H1 (cell line): ENCODE measurements around the gene ADGRV1. TPM values are rescaled to one million over a fixed set of nuclear protein-coding genes. Genes with fewer than 3 reads are reported as not detected.
A peak's percentile ranks its signal among the peaks of the same experiment; 100 is the strongest.

Experiments used
- CTCF ChIA-PET: fragments of 300-600 bp; sonication (Branson Sonifier 250); formaldehyde crosslinking; loops from one replicate; lab custom pipeline; 2021; ENCODE audit not compliant: partially characterized antibody; lab: Charles Lee
- POLR2A ChIA-PET: fragments of 300-600 bp; sonication (Branson Sonifier 250); formaldehyde crosslinking; loops from one replicate; lab custom pipeline; 2021; ENCODE audit warnings: inconsistent platforms; ENCODE audit not compliant: partially characterized antibody; lab: Charles Lee
- DNase-seq, 2 experiments: peaks; one replicate each; pipeline versions ENCODE4 v3.0.0 to v3.0.0-alpha.2; 2010 to 2022; ENCODE audit warnings: low spot score in 2 of 2, low read depth in 1 of 2, mixed read lengths in 1 of 2
- FAIRE-seq: peaks from 2 replicates; lab custom pipeline; 2011; peaks lifted over from hg19 to GRCh38; lab: Jason Lieb, UNC
- H2AFZ ChIP-seq: 2 replicates; pipeline ENCODE4 v1.8.1; 2012; ENCODE audit warnings: low read length, inconsistent platforms
- H2AK5ac ChIP-seq: 2 replicates; pipeline ENCODE4 v1.6.1; 2013; ENCODE audit warnings: low read depth, low read length
- H2BK120ac ChIP-seq: replicated peaks from 2 replicates; pipeline ENCODE3; 2013; ENCODE audit warnings: low read depth, low read length, inconsistent platforms
- H2BK12ac ChIP-seq: 2 replicates; pipeline ENCODE4 v1.6.1; 2013; ENCODE audit warnings: low read depth, low read length
- H2BK15ac ChIP-seq: 2 replicates; pipeline ENCODE4 v1.6.1; 2013; ENCODE audit warnings: low read length
- H2BK20ac ChIP-seq: 2 replicates; pipeline ENCODE4 v1.6.1; 2013; ENCODE audit warnings: low read length
- H2BK5ac ChIP-seq: 2 replicates; pipeline ENCODE4 v1.6.1; 2013; ENCODE audit warnings: low read depth, low read length
- H3K14ac ChIP-seq: 2 replicates; pipeline ENCODE4 v1.6.1; 2013; ENCODE audit warnings: inconsistent platforms; ENCODE audit not compliant: insufficient read length
- H3K18ac ChIP-seq: 2 replicates; pipeline ENCODE4 v1.6.1; 2013; ENCODE audit warnings: low read length; ENCODE audit errors: extremely low read depth
- H3K23ac ChIP-seq: 2 replicates; pipeline ENCODE4 v1.6.1; 2013; ENCODE audit warnings: inconsistent platforms; ENCODE audit not compliant: insufficient read length
- H3K23me2 ChIP-seq: 2 replicates; pipeline ENCODE4 v1.6.1; 2013; ENCODE audit warnings: low read depth, low read length
- H3K27ac ChIP-seq: 2 replicates; pipeline ENCODE4 v1.6.1; 2011; ENCODE audit warnings: low read depth, low read length, inconsistent platforms
- H3K27me3 ChIP-seq, 4 experiments: replicated peaks in 1 of 4; 1 replicate in 1 of 4; 2 replicates in 3 of 4; pipeline versions ENCODE4 v1.6.1 to v1.8.1; 2011 to 2013; ENCODE audit warnings: low read length in 3 of 4, mild to moderate bottlenecking in 3 of 4, inconsistent platforms in 2 of 4, mixed read lengths in 2 of 4, moderate library complexity in 1 of 4; ENCODE audit not compliant: control insufficient read depth in 3 of 4, insufficient read depth in 3 of 4; ENCODE audit errors: extremely low read depth in 1 of 4
- H3K36me3 ChIP-seq, 4 experiments: 2 replicates each; pipeline versions ENCODE4 v1.6.1 to v1.8.1; 2011 to 2013; ENCODE audit warnings: mild to moderate bottlenecking in 4 of 4, low read length in 3 of 4, moderate library complexity in 2 of 4, control low read depth in 1 of 4, inconsistent platforms in 1 of 4; ENCODE audit not compliant: insufficient read depth in 4 of 4, control insufficient read depth in 2 of 4
- H3K4ac ChIP-seq: replicated peaks from 2 replicates; pipeline ENCODE3; 2013; ENCODE audit warnings: low read length, low read depth, mixed read lengths, inconsistent platforms; ENCODE audit not compliant: insufficient read length
- H3K4me1 ChIP-seq, 4 experiments: replicated peaks in 1 of 4; 1 replicate in 1 of 4; 2 replicates in 3 of 4; pipeline versions ENCODE4 v1.6.1 to v1.8.1; 2011 to 2013; ENCODE audit warnings: low read length in 3 of 4, inconsistent platforms in 2 of 4, mixed read lengths in 1 of 4; ENCODE audit not compliant: insufficient read depth in 4 of 4, control insufficient read depth in 3 of 4
- H3K4me2 ChIP-seq, 2 experiments: 2 replicates each; pipeline versions ENCODE4 v1.6.1 to v1.8.1; 2011 to 2013; ENCODE audit warnings: low read depth in 2 of 2, low read length in 2 of 2, control low read depth in 1 of 2, inconsistent platforms in 1 of 2, mild to moderate bottlenecking in 1 of 2; ENCODE audit not compliant: insufficient read depth in 1 of 2
- H3K4me3 ChIP-seq, 4 experiments: fragments of 200-600, 300-600 bp in 1 of 4; sonication (generic), shearing (Covaris generic), sonication (Bioruptor Twin) in 1 of 4; 2 replicates each; pipeline versions ENCODE4 v1.5.1 to v1.8.1; 2011 to 2016; ENCODE audit warnings: low read length in 4 of 4, low read depth in 3 of 4, control low read depth in 2 of 4, inconsistent platforms in 2 of 4, mild to moderate bottlenecking in 2 of 4, mixed read lengths in 1 of 4, moderate library complexity in 1 of 4; ENCODE audit not compliant: insufficient read depth in 2 of 4; ENCODE audit errors: extremely low read depth in 1 of 4
- H3K56ac ChIP-seq: replicated peaks from 2 replicates; pipeline ENCODE3; 2013; ENCODE audit warnings: low read depth, mild to moderate bottlenecking, mixed read lengths, low read length, inconsistent platforms; ENCODE audit not compliant: insufficient read length
- H3K79me1 ChIP-seq: 2 replicates; pipeline ENCODE4 v1.6.1; 2013; ENCODE audit warnings: low read depth, low read length, control low read depth
- H3K79me2 ChIP-seq, 2 experiments: 2 replicates each; pipeline versions ENCODE4 v1.6.1 to v1.8.1; 2012 to 2013; ENCODE audit warnings: low read length in 2 of 2, mild to moderate bottlenecking in 2 of 2, inconsistent platforms in 1 of 2; ENCODE audit not compliant: insufficient read depth in 2 of 2, control insufficient read depth in 1 of 2
- H3K9ac ChIP-seq, 4 experiments: replicated peaks in 1 of 4; 1 replicate in 1 of 4; 2 replicates in 3 of 4; pipeline versions ENCODE4 v1.6.1 to v1.8.1; 2011 to 2013; ENCODE audit warnings: low read depth in 3 of 4, low read length in 3 of 4, control low read depth in 2 of 4, mild to moderate bottlenecking in 2 of 4, moderate library complexity in 2 of 4, inconsistent platforms in 1 of 4; ENCODE audit errors: extremely low read depth in 1 of 4
- H3K9me3 ChIP-seq, 2 experiments: 2 replicates each; pipeline versions ENCODE4 v1.6.1 to v1.8.1; 2012 to 2013; ENCODE audit warnings: mild to moderate bottlenecking in 2 of 2, moderate library complexity in 2 of 2, control low read depth in 1 of 2, inconsistent platforms in 1 of 2, low read depth in 1 of 2, low read length in 1 of 2, mixed read lengths in 1 of 2; ENCODE audit not compliant: insufficient read depth in 2 of 2
- H4K20me1 ChIP-seq, 2 experiments: replicated peaks in 1 of 2; 2 replicates each; pipeline versions ENCODE3 to v1.8.1; 2011 to 2013; ENCODE audit warnings: inconsistent platforms in 2 of 2, low read length in 2 of 2, mild to moderate bottlenecking in 1 of 2; ENCODE audit not compliant: insufficient read depth in 2 of 2, control insufficient read depth in 1 of 2
- H4K5ac ChIP-seq: 2 replicates; pipeline ENCODE4 v1.6.1; 2013; ENCODE audit warnings: low read length, low read depth, mixed read lengths, inconsistent platforms; ENCODE audit not compliant: insufficient read length
- H4K8ac ChIP-seq: 2 replicates; pipeline ENCODE4 v1.8.0; 2013; ENCODE audit warnings: mild to moderate bottlenecking, moderate library complexity, low read length, inconsistent platforms; ENCODE audit not compliant: insufficient read depth; ENCODE audit errors: extremely low read depth
- H4K91ac ChIP-seq: replicated peaks from 2 replicates; pipeline ENCODE3; 2013; ENCODE audit warnings: low read length, mixed read lengths, inconsistent platforms; ENCODE audit not compliant: insufficient read length
- CBX5 ChIP-seq: fragments of 300-800, 300-1000 bp; sonication (generic); IDR thresholded peaks from 2 replicates; pipeline ENCODE4 v1.7.1; 2016; ENCODE audit warnings: antibody characterized with exemption, low read length, low read depth
- EGR1 ChIP-seq: IDR thresholded peaks from 2 replicates; pipeline ENCODE4 v1.6.1; 2011; ENCODE audit warnings: low read depth, low read length, borderline replicate concordance
- HDAC2 ChIP-seq, 2 experiments: fragments of 300-600 bp in 1 of 2; sonication (generic) in 1 of 2; IDR thresholded peaks; 2 replicates each; pipeline ENCODE4 v1.6.1; 2011 to 2012; ENCODE audit warnings: low read depth in 2 of 2, low read length in 2 of 2, mild to moderate bottlenecking in 2 of 2, moderate library complexity in 2 of 2, borderline replicate concordance in 1 of 2, inconsistent platforms in 1 of 2
- KDM4A ChIP-seq: IDR thresholded peaks from one replicate; pipeline ENCODE4 v1.7.1; 2012; ENCODE audit warnings: low read depth, mild to moderate bottlenecking, moderate library complexity, low read length, inconsistent platforms; ENCODE audit not compliant: severe bottlenecking
- MAX ChIP-seq: IDR thresholded peaks from 2 replicates; pipeline ENCODE4 v1.6.1; 2012; ENCODE audit warnings: inconsistent platforms
- NANOG ChIP-seq: IDR thresholded peaks from 2 replicates; pipeline ENCODE4 v1.6.1; 2011; ENCODE audit warnings: low read length, low read depth, mild to moderate bottlenecking, inconsistent platforms; ENCODE audit not compliant: insufficient read depth, poor library complexity, severe bottlenecking
- RXRA ChIP-seq: IDR thresholded peaks from 2 replicates; pipeline ENCODE4 v1.6.1; 2011; ENCODE audit warnings: low read depth, mild to moderate bottlenecking, low read length, moderate library complexity; ENCODE audit not compliant: insufficient read depth
- SP4 ChIP-seq: IDR thresholded peaks from 2 replicates; pipeline ENCODE4 v1.6.1; 2012; ENCODE audit warnings: low read length, inconsistent platforms
- SUZ12 ChIP-seq: fragments of 200-600 bp; sonication (generic); IDR thresholded peaks from 2 replicates; pipeline ENCODE4 v1.6.1; 2012; ENCODE audit warnings: mild to moderate bottlenecking, inconsistent platforms, low read length, moderate library complexity, mixed read lengths
- TAF1 ChIP-seq: IDR thresholded peaks from 2 replicates; pipeline ENCODE4 v1.6.1; 2011; ENCODE audit warnings: mild to moderate bottlenecking, low read depth, low read length
- TAF7 ChIP-seq: optimal IDR thresholded peaks from 2 replicates; pipeline ENCODE3; 2011; ENCODE audit warnings: low read depth, mild to moderate bottlenecking, inconsistent platforms, low read length, moderate library complexity, borderline replicate concordance
- WGBS, 2 experiments: shearing (Covaris generic) in 1 of 2; methylation state at CpG; one replicate each; pipeline versions ENCODE4 v1.1.6 to v1.1.7; 2013 to 2015; ENCODE audit warnings: low lambda C conversion rate in 2 of 2, mixed read lengths in 2 of 2, inconsistent platforms in 1 of 2, low coverage in 1 of 2, missing lambda C conversion rate in 1 of 2; ENCODE audit not compliant: insufficient replicate concordance in 2 of 2, insufficient coverage in 1 of 2, insufficient read length in 1 of 2; ENCODE audit errors: extremely low coverage in 1 of 2, missing lambda C conversion rate in 1 of 2; 5-methylcytosine and 5-hydroxymethylcytosine counted together
- polyA plus RNA-seq, 7 experiments: library from polyadenylated mRNA; depleted of rRNA in 3 of 7; stranded (reverse) in 5 of 7; unstranded in 2 of 7; fragments of >200 nt in 5 of 7; fragments of 200-250 nt in 2 of 7; gene quantifications; 1 replicate in 5 of 7; 2 replicates in 1 of 7; 4 replicates in 1 of 7; pipeline versions ENCODE4 v1.2.1 to v1.2.3, GENCODE V29; 2011 to 2013; ENCODE audit warnings: missing spikeins in 2 of 7, mixed read lengths in 2 of 7
- total RNA-seq: library from RNA; stranded (reverse); fragmentation: NEBNext Ultra II Directional; extraction: Animal tissue kit (Norgen Biotek cat#: 25700); gene quantifications from 2 replicates; pipeline ENCODE4 v1.2.1, GENCODE V29; 2021

The ADGRV1 gene
- total and polyA plus RNA-seq, 2 of the 8 experiments (the other 6 are each of a cell fraction or from before 2014, with no cell fraction given), result 53.1 to 62.2 TPM

- Histone ChIP-seq H2BK20ac (no peak overlapping the region), H2AK5ac (no peak overlapping the region), H4K5ac (no peak overlapping the region), H3K79me1 (no peaks in the 10 kb centered on the region), H3K23ac (no peak overlapping the region), H4K8ac (no peak overlapping the region), H3K56ac (no peak overlapping the region), H3K27ac (no peak overlapping the region), H2BK15ac (no peak overlapping the region), H3K14ac (no peak overlapping the region), H2AFZ (no peak overlapping the region), H3K4me2 (no peak overlapping the region; a peak in 1 of 4 replicates), H3K36me3 (no peaks in the 10 kb centered on the region), H2BK120ac (no peak overlapping the region), H3K23me2 (no peaks in the 10 kb centered on the region), H3K4me3 (no peak overlapping the region), H3K79me2 (no peaks in the 10 kb centered on the region), H3K4ac (no peak overlapping the region), H2BK5ac (no peak overlapping the region), H3K9ac (no peak overlapping the region), H3K27me3 (peaks cover 0 to 2% (median 0%) of the 10 kb centered on the region in 4 experiments; a peak in 1 of 7 replicates), H2BK12ac (no peak overlapping the region), H3K18ac (no peak overlapping the region), H3K4me1 (peaks cover 0 to 2% (median 0%) of the 10 kb centered on the region in 4 experiments; a peak in 5 of 7 replicates), H3K9me3 (no peaks in the 10 kb centered on the region), H4K91ac (no peak overlapping the region), H4K20me1 (no peaks in the 10 kb centered on the region)
- FAIRE-seq (peak; percentile 32), DNase-seq (no peak)
- CTCF ChIA-PET, result interaction anchor here (0.9 to 1.6 kb wide), 5 partner anchors 14 to 243 kb away, joined by 3 to 4 read pairs (median 3); no protein-coding TSS in a partner anchor
- WGBS, 2 experiments, result 66% methylated on average over 4 of the region's 4 CpGs; no CpG with 5 or more reads in 1 of the 2 experiments
- POLR2A ChIA-PET, result interaction anchor here (1.5 kb wide), 1 partner anchor 10 kb away, joined by 3 read pairs; no protein-coding TSS in a partner anchor
- TF ChIP-seq HDAC2 (IDR thresholded peaks at IDR 0.05; ENCODE audit: borderline replicate concordance in 1 of 2, low read depth in 2 of 2, low read length in 2 of 2) (no peak), MAX (no peak), SP4 (no peak), SUZ12 (no peak), RXRA (no peak), TAF1 (no peak), NANOG (no peak), TAF7 (no peak), KDM4A (no peak), CBX5 (no peak), EGR1 (no peak)
Measured at GRCh38 chr5:91141642-91142041, 583.0 kb downstream of the ADGRV1 start.
